H1 (cell line): ENCODE results near the gene SPP1. TPM values are rescaled to one million over a fixed set of nuclear protein-coding genes. Genes with fewer than 3 reads are reported as not detected.

Source experiments
- CTCF ChIP-seq, 3 experiments: IDR thresholded peaks; 1 replicate in 2 of 3; 2 replicates in 1 of 3; pipeline versions ENCODE4 v1.5.1 to v1.6.1; 2011; ENCODE audit warnings: low read length in 3 of 3, mild to moderate bottlenecking in 3 of 3, inconsistent platforms in 2 of 3, low read depth in 1 of 3, moderate library complexity in 1 of 3; ENCODE audit not compliant: insufficient read depth in 1 of 3; ENCODE audit errors: control extremely low read depth in 1 of 3
- RAD21 ChIP-seq, 2 experiments: IDR thresholded peaks in 1 of 2; conservative IDR thresholded peaks in 1 of 2; 2 replicates each; pipeline ENCODE4 v1.6.1; 2011; ENCODE audit warnings: low read depth in 2 of 2, low read length in 2 of 2, improper control_type of control experiment in 1 of 2, inconsistent platforms in 1 of 2, mild to moderate bottlenecking in 1 of 2, moderate library complexity in 1 of 2
- polyA plus RNA-seq, 7 experiments: library from polyadenylated mRNA; depleted of rRNA in 3 of 7; stranded (reverse) in 5 of 7; unstranded in 2 of 7; fragments of >200 nt in 5 of 7; fragments of 200-250 nt in 2 of 7; gene quantifications; 1 replicate in 5 of 7; 2 replicates in 1 of 7; 4 replicates in 1 of 7; pipeline versions ENCODE4 v1.2.1 to v1.2.3, GENCODE V29; 2011 to 2013; ENCODE audit warnings: missing spikeins in 2 of 7, mixed read lengths in 2 of 7
- total RNA-seq: library from RNA; stranded (reverse); fragmentation: NEBNext Ultra II Directional; extraction: Animal tissue kit (Norgen Biotek cat#: 25700); gene quantifications from 2 replicates; pipeline ENCODE4 v1.2.1, GENCODE V29; 2021

SPP1 gene
- total and polyA plus RNA-seq, 2 of the 8 experiments (the other 6 are each of a cell fraction or from before 2014, with no cell fraction given) = 13.7 to 26.5 TPM

- TF ChIP-seq CTCF (IDR thresholded peaks at IDR 0.05; ENCODE audit: control extremely low read depth in 1 of 3, insufficient read depth in 1 of 3, low read depth in 1 of 3, low read length in 3 of 3) (no peak), RAD21 (IDR thresholded peaks at IDR 0.05 in 1 of 2, conservative IDR thresholded peaks at IDR 0.05 in 1 of 2; ENCODE audit: low read depth in 2 of 2, low read length in 2 of 2) (no peak)
These were observed 8.5 kb downstream of the SPP1 start (continued) for GRCh38 chr4:87983996-87984395.
